K562 (cell line): ENCODE measurements around the gene ARFRP1. TPM values are rescaled to one million over a fixed set of nuclear protein-coding genes. Genes with fewer than 3 reads are reported as not detected.
A peak's percentile ranks its signal among the peaks of the same experiment; 100 is the strongest.

Source experiments
- ATAC-seq: fragments of 200-7000 bp; cut with Tn5 transposase; 3 replicates; pipeline ENCODE4 v1.9.1; 2020; ENCODE audit warnings: moderate library complexity
- BruUV-seq: library from RNA; stranded (reverse); fragments of 400-500 nt; replicated peaks from 2 replicates; lab custom pipeline; 2021; lab: Mats Ljungman, UMichigan
- CTCF ChIA-PET: fragments of 300-600 bp; formaldehyde crosslinking; extraction: SDS; loops from one replicate; lab custom pipeline; 2021; ENCODE audit warnings: low intra/inter-chr PET ratio; lab: Yijun Ruan, JAX
- POLR2A ChIA-PET: fragments of 300-600, 350-650 bp; sonication (Branson Sonifier 250); formaldehyde crosslinking; extraction: SDS; loops from one replicate; lab custom pipeline; 2021; ENCODE audit warnings: antibody characterized with exemption, inconsistent platforms; lab: Yijun Ruan, JAX
- DNase-seq, 4 experiments: peaks; one replicate each; pipeline versions ENCODE4 v3.0.0 to v3.0.0-alpha.2; 2011 to 2018; ENCODE audit warnings: low spot score in 3 of 4, mixed read lengths in 3 of 4; ENCODE audit errors: extremely low read depth in 1 of 4
- FAIRE-seq: peaks from 2 replicates; lab custom pipeline; 2011; peaks lifted over from hg19 to GRCh38; lab: Jason Lieb, UNC
- H2AFZ ChIP-seq: 2 replicates; pipeline ENCODE4 v1.6.0; 2011; ENCODE audit warnings: low read depth, low read length, control low read depth, inconsistent platforms
- H3K27ac ChIP-seq: fragments of 200-600 bp; 3 replicates; pipeline ENCODE4 v1.8.0; 2011; ENCODE audit warnings: low read depth, mild to moderate bottlenecking, control low read depth, inconsistent platforms, low read length, moderate library complexity, mixed read lengths; ENCODE audit errors: extremely low read depth
- H3K27me3 ChIP-seq, 2 experiments: fragments of 300-600 bp in 1 of 2; 2 replicates in 1 of 2; 3 replicates in 1 of 2; pipeline versions ENCODE4 v1.6.0 to v1.8.0; 2011; ENCODE audit warnings: inconsistent platforms in 2 of 2, low read length in 2 of 2, mild to moderate bottlenecking in 1 of 2, mixed read lengths in 1 of 2, moderate library complexity in 1 of 2; ENCODE audit not compliant: control insufficient read depth in 2 of 2, insufficient read depth in 2 of 2
- H3K36me3 ChIP-seq: fragments of 300-600 bp; 3 replicates; pipeline ENCODE4 v1.8.0; 2011; ENCODE audit warnings: mild to moderate bottlenecking, low read length, inconsistent platforms; ENCODE audit not compliant: control insufficient read depth, insufficient read depth
- H3K4me1 ChIP-seq, 2 experiments: fragments of 200-600 bp in 1 of 2; replicated peaks in 1 of 2; 2 replicates in 1 of 2; 3 replicates in 1 of 2; pipeline versions ENCODE4 v1.5.1 to v1.8.0; 2011; ENCODE audit warnings: inconsistent platforms in 2 of 2, low read length in 2 of 2, mild to moderate bottlenecking in 1 of 2, mixed read lengths in 1 of 2, moderate library complexity in 1 of 2; ENCODE audit not compliant: control insufficient read depth in 2 of 2, insufficient read depth in 2 of 2
- H3K4me2 ChIP-seq: 2 replicates; pipeline ENCODE4 v1.6.1; 2011; ENCODE audit warnings: low read length, control low read depth, inconsistent platforms, mixed read lengths; ENCODE audit not compliant: insufficient read depth
- H3K4me3 ChIP-seq: fragments of 200-600 bp; sonication (generic), shearing (Covaris generic); 2 replicates; pipeline ENCODE4 v1.5.1; 2016; ENCODE audit warnings: control low read depth, inconsistent platforms
- H3K79me2 ChIP-seq: fragments of 200-600 bp; 3 replicates; pipeline ENCODE4 v1.8.0; 2011; ENCODE audit warnings: low read length, inconsistent platforms; ENCODE audit not compliant: control insufficient read depth, insufficient read depth
- H3K9ac ChIP-seq, 2 experiments: 2 replicates each; pipeline versions ENCODE4 v1.6.0 to v1.6.1; 2011; ENCODE audit warnings: low read depth in 2 of 2, low read length in 2 of 2, control low read depth in 1 of 2, inconsistent platforms in 1 of 2, mild to moderate bottlenecking in 1 of 2, mixed read lengths in 1 of 2; ENCODE audit not compliant: insufficient read depth in 1 of 2
- H3K9me1 ChIP-seq: one replicate; pipeline ENCODE4 v1.6.0; 2011; ENCODE audit warnings: inconsistent platforms, mild to moderate bottlenecking, low read length, moderate library complexity; ENCODE audit not compliant: control insufficient read depth, insufficient read depth
- H3K9me3 ChIP-seq: replicated peaks from 2 replicates; pipeline ENCODE4 v1.5.1; 2011; ENCODE audit warnings: low read depth, low read length, inconsistent platforms; ENCODE audit not compliant: control insufficient read depth, insufficient read depth
- H4K20me1 ChIP-seq: replicated peaks from 2 replicates; pipeline ENCODE4 v1.6.1; 2011; ENCODE audit warnings: low read length, inconsistent platforms, mixed read lengths; ENCODE audit not compliant: control insufficient read depth, insufficient read depth
- ARHGAP35 ChIP-seq: fragments of 450-650 bp; IDR thresholded peaks from 2 replicates; pipeline ENCODE4 v1.6.1; 2018; ENCODE audit not compliant: partially characterized antibody
- WGBS: fragments of 100-300 bp; shearing (Covaris generic); methylation state at CpG from one replicate; pipeline ENCODE4 v1.1.6; 2016; ENCODE audit warnings: low coverage, mixed read lengths; ENCODE audit not compliant: insufficient coverage; ENCODE audit errors: missing lambda C conversion rate; 5-methylcytosine and 5-hydroxymethylcytosine counted together
- in situ Hi-C: fragments of 300-500 bp; cut with MboI; formaldehyde crosslinking; loops from 4 replicates; pipeline ENCODE4 v1.15.0; 2018; ENCODE audit warnings: inconsistent platforms, mixed read lengths
- intact Hi-C: fragments of 100-400 bp; cut with micrococcal nuclease; formaldehyde crosslinking; loops from 2 replicates; pipeline ENCODE4 v1.14.2; 2022
- polyA plus RNA-seq, 8 experiments: library from polyadenylated mRNA; depleted of rRNA in 4 of 8; stranded (reverse) in 5 of 8; unstranded in 3 of 8; fragments of >200 nt; fragmentation: Nextera tagmentation in 2 of 8; fragmentation: Illumina TruSeq in 1 of 8; extraction: Ambion mirVana in 2 of 8; extraction: Trizol in 1 of 8; gene quantifications; 2 replicates each; pipeline versions ENCODE4 v1.2.1 to v1.2.3, GENCODE V29; 2011 to 2014; ENCODE audit warnings: inconsistent platforms in 1 of 8, missing spikeins in 1 of 8
- total RNA-seq, 7 experiments: library from RNA; depleted of rRNA in 6 of 7; stranded (reverse); fragments of >200 nt in 6 of 7; fragmentation: Illumina TruSeq in 2 of 7; extraction: Trizol in 2 of 7; gene quantifications; 2 replicates each; pipeline versions ENCODE4 v1.2.1 to v1.2.3, GENCODE V29; 2011 to 2021; ENCODE audit warnings: low replicate concordance in 1 of 7

ARFRP1 gene
- total and polyA plus RNA-seq, 9 of the 15 experiments (the other 6 are each of a cell fraction or from before 2014, with no cell fraction given): 2.2 to 78.9 (median 37.3) TPM

GRCh38 chr20:63733117-63733516 is 25.3 kb upstream of the ARFRP1 start:
- H3K36me3 ChIP-seq: peaks cover 71% of the 10 kb centered on the region; the same call in 2 of the 3 replicates
- BruUV-seq: no TSS peak
- no peak overlapping the region for H3K4me3 ChIP-seq
- H3K9me3 ChIP-seq: peaks cover 4% of the 10 kb centered on the region
- no peak overlapping the region for H3K4me2 ChIP-seq
- H3K4me1 ChIP-seq: peaks cover 5 to 52% of the 10 kb centered on the region in 2 experiments; a peak in 4 of 5 replicates
- CTCF ChIA-PET: no interaction called here
- no peak overlapping the region; a peak in 1 of 4 replicates for H3K9ac ChIP-seq
- ATAC-seq: no peak
- H3K27me3 ChIP-seq: no peaks in the 10 kb centered on the region
- no peak overlapping the region for H2AFZ ChIP-seq
- H3K9me1 ChIP-seq: no peaks in the 10 kb centered on the region
- in situ Hi-C loops (no loop called here), intact Hi-C loops (no loop called here)
- H3K79me2 ChIP-seq: peaks cover 26% of the 10 kb centered on the region
- POLR2A ChIA-PET: no interaction called here
- no peak for TF ChIP-seq ARHGAP35
- H3K27ac ChIP-seq: no peak overlapping the region
- H4K20me1 ChIP-seq: 0 out of 2 replicates have a peak, but pooled peaks cover 5% of the 10 kb centered on the region
- DNase-seq: no peak
- no peak for FAIRE-seq
- 97% methylated on average over 13 of the region's 13 CpGs for WGBS

- intact Hi-C loops (no loop called here), in situ Hi-C loops (no loop called here)
- H3K36me3 ChIP-seq: peaks cover 71% of the 10 kb centered on the region; the same call in 2 of the 3 replicates
- FAIRE-seq (peak; percentile 48), DNase-seq (no peak), ATAC-seq (no peak)
- peaks cover 4% of the 10 kb centered on the region for H3K9me3 ChIP-seq
- H3K9me1 ChIP-seq: no peaks in the 10 kb centered on the region
- 87% methylated on average over 31 of the region's 38 CpGs for WGBS
- no peak overlapping the region for H3K4me2 ChIP-seq
- BruUV-seq: no TSS peak
- no peak overlapping the region; the same call in 2 of the 3 replicates for H3K27ac ChIP-seq
- CTCF ChIA-PET: no interaction called here
- no peak overlapping the region for H2AFZ ChIP-seq
- H4K20me1 ChIP-seq: 0 out of 2 replicates have a peak, but pooled peaks cover 5% of the 10 kb centered on the region
- H3K79me2 ChIP-seq: peaks cover 26% of the 10 kb centered on the region
- no peak overlapping the region for H3K4me3 ChIP-seq
- H3K4me1 ChIP-seq: peaks cover 5 to 49% of the 10 kb centered on the region in 2 experiments; a peak in 4 of 5 replicates
- H3K27me3 ChIP-seq: no peaks in the 10 kb centered on the region
- no peak overlapping the region for H3K9ac ChIP-seq
- POLR2A ChIA-PET: no interaction called here
Measured at GRCh38 chr20:63732118-63733095, 24.6 kb upstream of the ARFRP1 start.
